Measurements from ENCODE around the gene DEDD2.
A peak's percentile ranks its signal among the peaks of the same experiment; 100 is the strongest.

The DEDD2 gene

DNA sequence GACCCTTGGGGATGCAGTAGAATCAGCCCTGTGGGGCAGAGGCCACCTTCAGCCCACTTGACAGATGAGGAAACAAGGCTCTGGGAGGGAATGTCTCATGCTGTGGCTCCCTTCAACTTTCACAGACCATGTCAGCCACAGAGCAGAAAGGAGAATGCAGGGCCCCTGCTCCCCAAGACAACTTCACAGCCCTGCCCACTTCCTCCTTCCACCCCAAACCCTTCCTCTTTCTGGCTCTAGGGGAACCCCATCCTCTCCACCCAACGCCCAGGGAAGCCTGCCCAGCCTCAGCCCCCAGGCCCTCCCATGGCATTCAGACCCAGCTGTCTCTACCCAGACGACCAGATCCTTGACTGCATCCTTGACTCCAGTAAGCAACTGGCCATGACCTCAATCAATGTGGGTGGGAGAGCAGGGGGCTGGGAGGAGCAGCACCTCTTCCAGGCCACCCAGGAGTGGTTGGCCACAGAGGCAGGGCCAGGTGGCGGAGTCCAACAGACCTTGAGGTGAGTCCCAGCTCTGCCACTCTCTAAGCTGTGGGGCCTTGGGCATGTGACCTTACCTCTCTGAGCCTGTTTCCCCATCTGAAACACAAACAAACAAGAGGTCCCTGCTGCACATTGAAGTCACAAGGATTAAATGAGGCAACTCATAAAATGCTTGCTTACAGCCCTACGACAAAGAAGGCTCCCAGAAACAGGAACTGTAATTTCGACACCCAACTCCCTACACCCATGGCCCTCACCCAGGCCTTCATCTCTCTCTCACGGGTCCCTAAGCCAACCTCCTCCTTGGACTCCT is 15.8 kb downstream of the DEDD2 start:
- Histone ChIP-seq H3K4me3 (replicated peaks; ENCODE audit: insufficient read depth, low read length) (0 out of 2 replicates have a peak overlapping the region, but pooled peaks have one; percentile 1), H3K27ac (replicated peaks) (peak overlapping the region; percentile 98), H3K27me3 (ENCODE audit: insufficient read depth, poor library complexity, severe bottlenecking) (no peaks in the 10 kb centered on the region)
- peak; percentile 75 to 94 for DNase-seq (ENCODE audit: low read depth in 1 of 2, low spot score in 1 of 2)
- no peak for TF ChIP-seq GABPA (IDR thresholded peaks at IDR 0.05; ENCODE audit: low read depth)
- peak; percentile 17 for TF ChIP-seq POLR2AphosphoS5 (IDR thresholded peaks at IDR 0.05; ENCODE audit: low read depth)
- peak; percentile 100 for TF ChIP-seq SPI1 (IDR thresholded peaks at IDR 0.05; ENCODE audit: borderline replicate concordance, low read depth)

DNA sequence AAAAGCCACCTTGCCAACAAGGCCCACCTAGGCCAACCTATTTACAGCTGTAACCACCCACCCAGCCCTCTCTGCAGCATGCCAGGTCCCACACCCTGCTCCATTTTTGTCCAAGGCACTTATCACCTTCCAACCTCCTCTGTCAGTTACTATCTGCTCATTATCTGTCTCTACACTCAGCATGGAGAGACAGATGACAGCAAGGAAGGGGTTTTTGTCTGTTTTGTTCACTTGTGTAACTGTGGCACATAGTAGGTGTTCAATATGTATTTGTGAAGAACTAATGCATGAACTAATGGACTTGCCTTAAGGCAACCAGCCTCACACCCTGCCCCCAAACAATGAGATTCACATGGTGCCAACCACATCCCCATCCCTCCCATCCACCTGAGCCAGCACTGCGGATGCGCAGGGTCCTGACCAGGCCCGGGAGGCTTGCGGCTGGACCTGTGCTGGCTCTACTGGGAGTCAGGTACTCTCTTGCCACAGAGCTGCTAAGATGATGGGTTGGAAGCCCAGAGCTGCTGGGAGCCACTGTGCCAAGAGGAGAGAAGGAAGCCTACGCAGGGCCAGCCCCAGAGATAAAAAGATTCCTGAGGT is 17.3 kb downstream of the DEDD2 start:
- peak overlapping the region; percentile 98 for H3K27ac ChIP-seq (replicated peaks)

GRCh38 chr19:42199440-42200115 is 17.9 kb downstream of the DEDD2 start:
- Histone ChIP-seq H3K27me3 (ENCODE audit: insufficient read depth, poor library complexity, severe bottlenecking) (no peaks in the 10 kb centered on the region), H3K27ac (replicated peaks) (peak overlapping the region; percentile 98), H3K4me3 (replicated peaks; ENCODE audit: insufficient read depth, low read length) (peak overlapping the region; percentile 9)
- TF ChIP-seq GABPA (IDR thresholded peaks at IDR 0.05; ENCODE audit: low read depth) (peak; percentile 34; the same call in 1 of the 2 replicates), POLR2AphosphoS5 (IDR thresholded peaks at IDR 0.05; ENCODE audit: low read depth) (peak; percentile 42; the same call in 1 of the 2 replicates), REST (IDR thresholded peaks at IDR 0.05; ENCODE audit: insufficient replicate concordance, low read depth) (no peak), CTCF (IDR thresholded peaks at IDR 0.05; ENCODE audit: insufficient read depth, low read length) (peak; percentile 45), SPI1 (IDR thresholded peaks at IDR 0.05; ENCODE audit: borderline replicate concordance, low read depth) (peak; percentile 36; the same call in 1 of the 2 replicates)
- DNase-seq (ENCODE audit: low read depth in 1 of 2, low spot score in 1 of 2): peak; percentile 88 to 96

More for the DNA sequence above, 17.3 kb downstream of the DEDD2 start:
- no peak for DNase-seq (ENCODE audit: low read depth in 1 of 2, low spot score in 1 of 2)
- TF ChIP-seq GABPA (IDR thresholded peaks at IDR 0.05; ENCODE audit: low read depth): no peak
- no peak for TF ChIP-seq POLR2AphosphoS5 (IDR thresholded peaks at IDR 0.05; ENCODE audit: low read depth)
- no peak for TF ChIP-seq REST (IDR thresholded peaks at IDR 0.05; ENCODE audit: insufficient replicate concordance, low read depth)
- no peak for TF ChIP-seq CTCF (IDR thresholded peaks at IDR 0.05; ENCODE audit: insufficient read depth, low read length)
- TF ChIP-seq SPI1 (IDR thresholded peaks at IDR 0.05; ENCODE audit: borderline replicate concordance, low read depth): no peak
- H3K27me3 ChIP-seq (ENCODE audit: insufficient read depth, poor library complexity, severe bottlenecking): no peaks in the 10 kb centered on the region
- no peak overlapping the region for H3K4me3 ChIP-seq (replicated peaks; ENCODE audit: insufficient read depth, low read length)

All from HL-60 (cell line).